WTC11 (cell line): Measurements from ENCODE around the gene CLSTN2. TPM values are rescaled to one million over a fixed set of nuclear protein-coding genes. Genes with fewer than 3 reads are reported as not detected.

Experiments
- ATAC-seq: fragments of 200-7000 bp; cut with Tn5 transposase; 2 replicates; pipeline ENCODE4 v1.10.0; 2021; ENCODE audit warnings: mild to moderate bottlenecking, moderate library complexity
- CTCF ChIA-PET: fragments of 300-600 bp; sonication (Branson Sonifier 250); formaldehyde crosslinking; loops from one replicate; lab custom pipeline; 2021; ENCODE audit warnings: antibody characterized with exemption; lab: Charles Lee
- POLR2A ChIA-PET: fragments of 350-600 bp; sonication (Branson Sonifier 250); formaldehyde crosslinking; loops from one replicate; lab custom pipeline; 2021; ENCODE audit warnings: antibody characterized with exemption; lab: Charles Lee
- DNase-seq: peaks from one replicate; pipeline ENCODE4 v3.0.0; 2021; ENCODE audit warnings: low spot score
- H3K27ac Mint-ChIP-seq: 2 replicates; pipeline ENCODE4 v1.8.0; 2021; ENCODE audit warnings: mixed read lengths
- H3K27me3 Mint-ChIP-seq: 2 replicates; pipeline ENCODE4 v1.8.0; 2021; ENCODE audit warnings: low read depth, mild to moderate bottlenecking, moderate library complexity, mixed read lengths
- H3K36me3 Mint-ChIP-seq: 2 replicates; pipeline ENCODE4 v1.8.0; 2021; ENCODE audit warnings: mixed read lengths
- H3K4me1 Mint-ChIP-seq: 2 replicates; pipeline ENCODE4 v1.8.0; 2022; ENCODE audit warnings: mixed read lengths
- H3K4me3 Mint-ChIP-seq: 2 replicates; pipeline ENCODE4 v1.8.0; 2021; ENCODE audit warnings: mild to moderate bottlenecking, moderate library complexity, mixed read lengths
- H3K9me3 Mint-ChIP-seq: 2 replicates; pipeline ENCODE4 v1.8.0; 2021; ENCODE audit warnings: mixed read lengths
- ATF2 ChIP-seq: sonication (generic); formaldehyde crosslinking; IDR thresholded peaks from 2 replicates; pipeline ENCODE4 v1.8.1; 2022; ENCODE audit warnings: low read depth, missing genetic modification reagents, borderline replicate concordance
- CBFB ChIP-seq: sonication (generic); formaldehyde crosslinking; IDR thresholded peaks from 2 replicates; pipeline ENCODE4 v1.8.1; 2022; ENCODE audit warnings: mild to moderate bottlenecking, low read depth, missing genetic modification reagents
- E2F5 ChIP-seq: sonication (generic); formaldehyde crosslinking; IDR thresholded peaks from 2 replicates; pipeline ENCODE4 v1.8.1; 2022; ENCODE audit warnings: mild to moderate bottlenecking, moderate library complexity, missing genetic modification reagents
- EMX1 ChIP-seq: fragments of 250-450 bp; sonication (Bioruptor Pico); IDR thresholded peaks from 2 replicates; pipeline ENCODE4 v1.8.0; 2021; ENCODE audit warnings: mild to moderate bottlenecking
- ESRRA ChIP-seq: sonication (generic); formaldehyde crosslinking; IDR thresholded peaks from 2 replicates; pipeline ENCODE4 v1.8.1; 2022; ENCODE audit warnings: mild to moderate bottlenecking, missing genetic modification reagents, borderline replicate concordance
- NFATC4 ChIP-seq: fragments of 250-450 bp; sonication (Bioruptor Pico); IDR thresholded peaks from 2 replicates; pipeline ENCODE4 v1.9.0; 2021; ENCODE audit warnings: mild to moderate bottlenecking
- NR3C1 ChIP-seq: sonication (generic); formaldehyde crosslinking; conservative IDR thresholded peaks from 2 replicates; pipeline ENCODE4 v1.8.1; 2023; ENCODE audit warnings: low read depth, mild to moderate bottlenecking, missing genetic modification reagents
- OVOL2 ChIP-seq: fragments of 250-450 bp; sonication (Bioruptor Pico); IDR thresholded peaks from 2 replicates; pipeline ENCODE4 v1.9.0; 2021; ENCODE audit warnings: mild to moderate bottlenecking, borderline replicate concordance
- SP1 ChIP-seq: sonication (generic); formaldehyde crosslinking; conservative IDR thresholded peaks from 2 replicates; pipeline ENCODE4 v1.8.1; 2022; ENCODE audit warnings: missing genetic modification reagents
- TCF7 ChIP-seq: sonication (generic); formaldehyde crosslinking; IDR thresholded peaks from 2 replicates; pipeline ENCODE4 v1.8.0; 2022; ENCODE audit warnings: mild to moderate bottlenecking, low read depth, missing genetic modification reagents, moderate library complexity
- TP53 ChIP-seq: sonication (generic); formaldehyde crosslinking; IDR thresholded peaks from 2 replicates; pipeline ENCODE4 v1.8.1; 2023; ENCODE audit warnings: mild to moderate bottlenecking, missing genetic modification reagents
- ZBTB43 ChIP-seq: sonication (generic); formaldehyde crosslinking; IDR thresholded peaks from 2 replicates; pipeline ENCODE4 v1.8.1; 2023; ENCODE audit warnings: mild to moderate bottlenecking, missing genetic modification reagents
- ZNF121 ChIP-seq: sonication (generic); formaldehyde crosslinking; IDR thresholded peaks from 2 replicates; pipeline ENCODE4 v1.8.0; 2023; ENCODE audit warnings: missing genetic modification reagents
- ZNF317 ChIP-seq: sonication (generic); formaldehyde crosslinking; IDR thresholded peaks from 2 replicates; pipeline ENCODE4 v1.8.1; 2023; ENCODE audit warnings: low read depth, mild to moderate bottlenecking, moderate library complexity, missing genetic modification reagents, borderline replicate concordance
- ZNF423 ChIP-seq: fragments of 250-450 bp; sonication (Bioruptor Pico); IDR thresholded peaks from 2 replicates; pipeline ENCODE4 v2.1.2; 2022; ENCODE audit warnings: mild to moderate bottlenecking, moderate library complexity
- ZSCAN18 ChIP-seq: fragments of 250-450 bp; sonication (Bioruptor Pico); IDR thresholded peaks from 2 replicates; pipeline ENCODE4 v2.1.2; 2022; ENCODE audit warnings: mild to moderate bottlenecking, moderate library complexity
- total RNA-seq: library from RNA; stranded (reverse); gene quantifications from 3 replicates; pipeline ENCODE4 v1.2.3, GENCODE V29; 2021
- TF ChIP-seq, protein P1 (sequence below): sonication (generic); formaldehyde crosslinking; IDR thresholded peaks from 2 replicates; pipeline ENCODE4 v1.8.1; 2023; ENCODE audit warnings: mild to moderate bottlenecking, missing genetic modification reagents, borderline replicate concordance
- TF ChIP-seq, protein P2 (sequence below): sonication (generic); formaldehyde crosslinking; IDR thresholded peaks from 2 replicates; pipeline ENCODE4 v1.8.1; 2023; ENCODE audit warnings: mild to moderate bottlenecking, moderate library complexity, missing genetic modification reagents
- TF ChIP-seq, protein P3 (sequence below): sonication (generic); formaldehyde crosslinking; IDR thresholded peaks from 2 replicates; pipeline ENCODE4 v1.8.1; 2022; ENCODE audit warnings: mild to moderate bottlenecking, missing genetic modification reagents, moderate library complexity, borderline replicate concordance
- TF ChIP-seq, protein P4 (sequence below): sonication (generic); formaldehyde crosslinking; IDR thresholded peaks from 2 replicates; pipeline ENCODE4 v1.8.1; 2022; ENCODE audit warnings: missing genetic modification reagents, borderline replicate concordance

CLSTN2 gene
- total RNA-seq, 1 experiment from 2014 or later = 0.35 TPM

GRCh38 chr3:140067487-140067886 is 132.5 kb downstream of the CLSTN2 start:
- no peaks in the 10 kb centered on the region for H3K4me1 Mint-ChIP-seq
- TF ChIP-seq NFATC4 (CRISPR knock-in tag) (no peak), ESRRA (CRISPR knock-in tag) (no peak), TP53 (CRISPR knock-in tag) (no peak), ZNF121 (CRISPR knock-in tag) (no peak)
- TF ChIP-seq, protein P1, sequence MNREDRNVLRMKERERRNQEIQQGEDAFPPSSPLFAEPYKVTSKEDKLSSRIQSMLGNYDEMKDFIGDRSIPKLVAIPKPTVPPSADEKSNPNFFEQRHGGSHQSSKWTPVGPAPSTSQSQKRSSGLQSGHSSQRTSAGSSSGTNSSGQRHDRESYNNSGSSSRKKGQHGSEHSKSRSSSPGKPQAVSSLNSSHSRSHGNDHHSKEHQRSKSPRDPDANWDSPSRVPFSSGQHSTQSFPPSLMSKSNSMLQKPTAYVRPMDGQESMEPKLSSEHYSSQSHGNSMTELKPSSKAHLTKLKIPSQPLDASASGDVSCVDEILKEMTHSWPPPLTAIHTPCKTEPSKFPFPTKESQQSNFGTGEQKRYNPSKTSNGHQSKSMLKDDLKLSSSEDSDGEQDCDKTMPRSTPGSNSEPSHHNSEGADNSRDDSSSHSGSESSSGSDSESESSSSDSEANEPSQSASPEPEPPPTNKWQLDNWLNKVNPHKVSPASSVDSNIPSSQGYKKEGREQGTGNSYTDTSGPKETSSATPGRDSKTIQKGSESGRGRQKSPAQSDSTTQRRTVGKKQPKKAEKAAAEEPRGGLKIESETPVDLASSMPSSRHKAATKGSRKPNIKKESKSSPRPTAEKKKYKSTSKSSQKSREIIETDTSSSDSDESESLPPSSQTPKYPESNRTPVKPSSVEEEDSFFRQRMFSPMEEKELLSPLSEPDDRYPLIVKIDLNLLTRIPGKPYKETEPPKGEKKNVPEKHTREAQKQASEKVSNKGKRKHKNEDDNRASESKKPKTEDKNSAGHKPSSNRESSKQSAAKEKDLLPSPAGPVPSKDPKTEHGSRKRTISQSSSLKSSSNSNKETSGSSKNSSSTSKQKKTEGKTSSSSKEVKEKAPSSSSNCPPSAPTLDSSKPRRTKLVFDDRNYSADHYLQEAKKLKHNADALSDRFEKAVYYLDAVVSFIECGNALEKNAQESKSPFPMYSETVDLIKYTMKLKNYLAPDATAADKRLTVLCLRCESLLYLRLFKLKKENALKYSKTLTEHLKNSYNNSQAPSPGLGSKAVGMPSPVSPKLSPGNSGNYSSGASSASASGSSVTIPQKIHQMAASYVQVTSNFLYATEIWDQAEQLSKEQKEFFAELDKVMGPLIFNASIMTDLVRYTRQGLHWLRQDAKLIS = no peak
- H3K36me3 Mint-ChIP-seq = no peaks in the 10 kb centered on the region
- ChIA-PET POLR2A (no interaction called here), CTCF (no interaction called here)
- H3K27me3 Mint-ChIP-seq = peaks cover 5% of the 10 kb centered on the region; the same call in 1 of the 2 replicates
- H3K4me3 Mint-ChIP-seq = no peak overlapping the region
- peaks cover 8% of the 10 kb centered on the region; the same call in 1 of the 2 replicates for H3K9me3 Mint-ChIP-seq
- ATAC-seq (no peak), DNase-seq (no peak)
- H3K27ac Mint-ChIP-seq = no peak overlapping the region

- Mint-ChIP-seq H3K27me3 (peaks cover 5% of the 10 kb centered on the region; the same call in 1 of the 2 replicates), H3K9me3 (peaks cover 8% of the 10 kb centered on the region; the same call in 1 of the 2 replicates), H3K27ac (no peak overlapping the region), H3K4me1 (no peaks in the 10 kb centered on the region; the same call in 1 of the 2 replicates), H3K4me3 (no peak overlapping the region), H3K36me3 (no peaks in the 10 kb centered on the region)
- no peak for DNase-seq
- ChIA-PET CTCF (no interaction called here), POLR2A (no interaction called here)
- ATAC-seq = no peak
- no peak for TF ChIP-seq ZNF423 (CRISPR knock-in tag)
- no peak for TF ChIP-seq ZNF317
- TF ChIP-seq TCF7 = no peak
- TF ChIP-seq E2F5 (CRISPR knock-in tag) = no peak
- TF ChIP-seq OVOL2 = no peak
- TF ChIP-seq, protein P2, sequence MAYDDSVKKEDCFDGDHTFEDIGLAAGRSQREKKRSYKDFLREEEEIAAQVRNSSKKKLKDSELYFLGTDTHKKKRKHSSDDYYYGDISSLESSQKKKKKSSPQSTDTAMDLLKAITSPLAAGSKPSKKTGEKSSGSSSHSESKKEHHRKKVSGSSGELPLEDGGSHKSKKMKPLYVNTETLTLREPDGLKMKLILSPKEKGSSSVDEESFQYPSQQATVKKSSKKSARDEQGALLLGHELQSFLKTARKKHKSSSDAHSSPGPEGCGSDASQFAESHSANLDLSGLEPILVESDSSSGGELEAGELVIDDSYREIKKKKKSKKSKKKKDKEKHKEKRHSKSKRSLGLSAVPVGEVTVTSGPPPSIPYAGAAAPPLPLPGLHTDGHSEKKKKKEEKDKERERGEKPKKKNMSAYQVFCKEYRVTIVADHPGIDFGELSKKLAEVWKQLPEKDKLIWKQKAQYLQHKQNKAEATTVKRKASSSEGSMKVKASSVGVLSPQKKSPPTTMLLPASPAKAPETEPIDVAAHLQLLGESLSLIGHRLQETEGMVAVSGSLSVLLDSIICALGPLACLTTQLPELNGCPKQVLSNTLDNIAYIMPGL (CRISPR knock-in tag) = no peak
- TF ChIP-seq, protein P3, sequence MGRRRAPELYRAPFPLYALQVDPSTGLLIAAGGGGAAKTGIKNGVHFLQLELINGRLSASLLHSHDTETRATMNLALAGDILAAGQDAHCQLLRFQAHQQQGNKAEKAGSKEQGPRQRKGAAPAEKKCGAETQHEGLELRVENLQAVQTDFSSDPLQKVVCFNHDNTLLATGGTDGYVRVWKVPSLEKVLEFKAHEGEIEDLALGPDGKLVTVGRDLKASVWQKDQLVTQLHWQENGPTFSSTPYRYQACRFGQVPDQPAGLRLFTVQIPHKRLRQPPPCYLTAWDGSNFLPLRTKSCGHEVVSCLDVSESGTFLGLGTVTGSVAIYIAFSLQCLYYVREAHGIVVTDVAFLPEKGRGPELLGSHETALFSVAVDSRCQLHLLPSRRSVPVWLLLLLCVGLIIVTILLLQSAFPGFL = no peak
- TF ChIP-seq, protein P4, sequence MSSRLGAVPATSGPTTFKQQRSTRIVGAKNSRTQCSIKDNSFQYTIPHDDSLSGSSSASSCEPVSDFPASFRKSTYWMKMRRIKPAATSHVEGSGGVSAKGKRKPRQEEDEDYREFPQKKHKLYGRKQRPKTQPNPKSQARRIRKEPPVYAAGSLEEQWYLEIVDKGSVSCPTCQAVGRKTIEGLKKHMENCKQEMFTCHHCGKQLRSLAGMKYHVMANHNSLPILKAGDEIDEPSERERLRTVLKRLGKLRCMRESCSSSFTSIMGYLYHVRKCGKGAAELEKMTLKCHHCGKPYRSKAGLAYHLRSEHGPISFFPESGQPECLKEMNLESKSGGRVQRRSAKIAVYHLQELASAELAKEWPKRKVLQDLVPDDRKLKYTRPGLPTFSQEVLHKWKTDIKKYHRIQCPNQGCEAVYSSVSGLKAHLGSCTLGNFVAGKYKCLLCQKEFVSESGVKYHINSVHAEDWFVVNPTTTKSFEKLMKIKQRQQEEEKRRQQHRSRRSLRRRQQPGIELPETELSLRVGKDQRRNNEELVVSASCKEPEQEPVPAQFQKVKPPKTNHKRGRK (CRISPR knock-in tag) = no peak
- TF ChIP-seq SP1 (CRISPR knock-in tag) = no peak
- no peak for TF ChIP-seq NR3C1 (CRISPR knock-in tag)
- no peak for TF ChIP-seq ATF2 (CRISPR knock-in tag)
- no peak for TF ChIP-seq ZBTB43 (CRISPR knock-in tag)
- no peak for TF ChIP-seq EMX1 (CRISPR knock-in tag)
- TF ChIP-seq CBFB (CRISPR knock-in tag) = no peak
- no peak for TF ChIP-seq NFATC4 (CRISPR knock-in tag)
- TF ChIP-seq ZSCAN18 (CRISPR knock-in tag) = no peak
Observed at GRCh38 chr3:140068494-140069017, 133.6 kb downstream of the CLSTN2 start.
